HCT116 (cell line): Measurements from ENCODE around the gene GSTA4. TPM values are rescaled to one million over a fixed set of nuclear protein-coding genes. Genes with fewer than 3 reads are reported as not detected.

Experiments used
- ATAC-seq: fragments of 200-7000 bp; cut with Tn5 transposase; 2 replicates; pipeline ENCODE4 v1.9.1; 2020; ENCODE audit warnings: mild to moderate bottlenecking, moderate library complexity
- BruUV-seq: library from RNA; stranded (reverse); fragments of 400-500 nt; replicated peaks from 2 replicates; lab custom pipeline; 2021; lab: Mats Ljungman, UMichigan
- CTCF ChIA-PET: fragments of 300-600 bp; sonication (Branson Sonifier 250); formaldehyde crosslinking; loops from one replicate; lab custom pipeline; 2021; ENCODE audit warnings: antibody characterized with exemption; lab: Charles Lee
- POLR2A ChIA-PET: fragments of 300-600, 350-600 bp; sonication (Branson Sonifier 250); formaldehyde crosslinking; loops from one replicate; lab custom pipeline; 2021; ENCODE audit warnings: antibody characterized with exemption; lab: Charles Lee
- RAD21 ChIA-PET, 2 experiments: fragments of 300-600 bp; sonication (Branson Sonifier 250); formaldehyde crosslinking; loops; one replicate each; lab custom pipeline; 2023; ENCODE audit warnings: low total read pairs in 2 of 2; ENCODE audit not compliant: uncharacterized antibody in 2 of 2, unreplicated experiment in 2 of 2, low non-redundant PET in 1 of 2; lab: Charles Lee
- DNase-seq: peaks from one replicate; pipeline ENCODE4 v3.0.0-alpha.2; 2010; ENCODE audit warnings: low read depth, low spot score
- H2AFZ ChIP-seq: fragments of 200-600 bp; shearing (Covaris generic), sonication (generic); 2 replicates; pipeline ENCODE4 v1.6.1; 2017; ENCODE audit warnings: low read depth, mixed run types, mixed read lengths, antibody characterized with exemption, low read length; ENCODE audit not compliant: poor library complexity, severe bottlenecking
- H3K27ac ChIP-seq: 2 replicates; pipeline ENCODE4 v1.5.1; 2012; ENCODE audit warnings: low read depth, low read length
- H3K27me3 ChIP-seq: fragments of 200-600 bp; sonication (generic); 2 replicates; pipeline ENCODE4 v1.6.1; 2016; ENCODE audit warnings: mixed run types, low read length, mixed read lengths; ENCODE audit not compliant: insufficient read depth
- H3K36me3 ChIP-seq, 2 experiments: fragments of 200-500 bp in 1 of 2; fragments of 200-600 bp in 1 of 2; sonication (Bioruptor generic) in 1 of 2; sonication (generic) in 1 of 2; 2 replicates each; pipeline versions ENCODE4 v1.5.1 to v1.6.1; 2014 to 2016; ENCODE audit warnings: low read length in 2 of 2, inconsistent platforms in 1 of 2, mixed read lengths in 1 of 2, mixed run types in 1 of 2; ENCODE audit not compliant: insufficient read depth in 2 of 2, control insufficient read depth in 1 of 2
- H3K4me1 ChIP-seq, 2 experiments: fragments of 200-600 bp in 1 of 2; sonication (generic) in 1 of 2; 2 replicates each; pipeline versions ENCODE4 v1.5.1 to v1.6.1; 2012 to 2017; ENCODE audit warnings: low read length in 2 of 2, inconsistent platforms in 1 of 2, mild to moderate bottlenecking in 1 of 2, mixed read lengths in 1 of 2, mixed run types in 1 of 2, moderate library complexity in 1 of 2; ENCODE audit not compliant: insufficient read depth in 2 of 2, control insufficient read depth in 1 of 2
- H3K4me2 ChIP-seq: fragments of 200-600 bp; sonication (generic); 2 replicates; pipeline ENCODE4 v1.6.1; 2017; ENCODE audit warnings: mixed run types, low read length, mixed read lengths
- H3K4me3 ChIP-seq, 2 experiments: fragments of 200-600 bp in 1 of 2; sonication (generic) in 1 of 2; replicated peaks in 1 of 2; 2 replicates each; pipeline ENCODE4 v1.5.1; 2011 to 2016; ENCODE audit warnings: low read length in 2 of 2, control low read depth in 1 of 2, low read depth in 1 of 2, mild to moderate bottlenecking in 1 of 2, mixed read lengths in 1 of 2, mixed run types in 1 of 2
- H3K79me2 ChIP-seq: fragments of 200-600 bp; sonication (generic); 2 replicates; pipeline ENCODE4 v1.6.1; 2017; ENCODE audit warnings: mild to moderate bottlenecking, mixed run types, low read length, moderate library complexity, mixed read lengths; ENCODE audit not compliant: insufficient read depth
- H3K9ac ChIP-seq: fragments of 200-600 bp; sonication (generic); 2 replicates; pipeline ENCODE4 v1.6.1; 2016; ENCODE audit warnings: low read length, mixed read lengths
- H3K9me2 ChIP-seq: fragments of 200-600 bp; sonication (generic), shearing (Covaris generic); 2 replicates; pipeline ENCODE4 v1.6.1; 2017; ENCODE audit warnings: mixed run types, mild to moderate bottlenecking, moderate library complexity; ENCODE audit not compliant: insufficient read depth
- H3K9me3 ChIP-seq, 2 experiments: fragments of 200-500 bp in 1 of 2; fragments of 200-600 bp in 1 of 2; sonication (Bioruptor generic) in 1 of 2; sonication (generic) in 1 of 2; 2 replicates each; pipeline ENCODE4 v1.6.1; 2014 to 2017; ENCODE audit warnings: low read length in 2 of 2, mixed read lengths in 2 of 2, inconsistent platforms in 1 of 2, low read depth in 1 of 2, mild to moderate bottlenecking in 1 of 2, mixed run types in 1 of 2, moderate library complexity in 1 of 2; ENCODE audit not compliant: control insufficient read depth in 1 of 2, insufficient read depth in 1 of 2
- H4K20me1 ChIP-seq: fragments of 200-600 bp; sonication (generic), shearing (Covaris generic); 2 replicates; pipeline ENCODE4 v1.6.1; 2017; ENCODE audit warnings: mixed run types, mild to moderate bottlenecking, moderate library complexity; ENCODE audit not compliant: insufficient read depth
- CEBPB ChIP-seq: IDR thresholded peaks from 2 replicates; pipeline ENCODE4 v1.6.1; 2012; ENCODE audit warnings: low read depth
- EGR1 ChIP-seq: IDR thresholded peaks from 2 replicates; pipeline ENCODE4 v1.6.1; 2012; ENCODE audit warnings: low read depth
- ELF1 ChIP-seq: IDR thresholded peaks from 2 replicates; pipeline ENCODE4 v1.6.1; 2012; ENCODE audit warnings: low read depth, borderline replicate concordance
- EZH2phosphoT487 ChIP-seq: fragments of 200-600 bp; IDR thresholded peaks from 2 replicates; pipeline ENCODE4 v1.6.1; 2018; ENCODE audit warnings: antibody characterized with exemption, borderline replicate concordance
- FOSL1 ChIP-seq: IDR thresholded peaks from 2 replicates; pipeline ENCODE4 v1.6.1; 2012; ENCODE audit warnings: low read depth
- JUND ChIP-seq: IDR thresholded peaks from 2 replicates; pipeline ENCODE4 v1.6.1; 2012
- MAX ChIP-seq: IDR thresholded peaks from 2 replicates; pipeline ENCODE4 v1.6.1; 2012
- POLR2A ChIP-seq: IDR thresholded peaks from 2 replicates; pipeline ENCODE4 v1.7.0; 2011; ENCODE audit warnings: borderline replicate concordance; ENCODE audit not compliant: insufficient read depth, insufficient read length; ENCODE audit errors: extremely low read depth
- REST ChIP-seq: IDR thresholded peaks from 2 replicates; pipeline ENCODE4 v1.6.1; 2012; ENCODE audit warnings: low read depth
- SIN3A ChIP-seq: IDR thresholded peaks from 2 replicates; pipeline ENCODE4 v1.6.1; 2012; ENCODE audit warnings: low read depth
- SP1 ChIP-seq: IDR thresholded peaks from 2 replicates; pipeline ENCODE4 v1.6.1; 2012; ENCODE audit warnings: low read depth
- SRF ChIP-seq: IDR thresholded peaks from 2 replicates; pipeline ENCODE4 v1.6.1; 2012; ENCODE audit warnings: low read depth
- ZBTB33 ChIP-seq: IDR thresholded peaks from 2 replicates; pipeline ENCODE4 v1.6.1; 2011; ENCODE audit warnings: mild to moderate bottlenecking, low read length, moderate library complexity; ENCODE audit not compliant: insufficient replicate concordance; ENCODE audit errors: extremely low read depth
- ZFX ChIP-seq: fragments of 450-650 bp; IDR thresholded peaks from 2 replicates; pipeline ENCODE4 v1.6.1; 2017
- ZNF274 ChIP-seq: fragments of 200-500 bp; sonication (Bioruptor generic); IDR thresholded peaks from 2 replicates; pipeline ENCODE4 v1.6.1; 2014; ENCODE audit warnings: mild to moderate bottlenecking, low read depth, low read length, inconsistent platforms
- intact Hi-C: fragments of 100-400 bp; cut with micrococcal nuclease; formaldehyde crosslinking; loops from 2 replicates; pipeline ENCODE4 v1.10.0; 2022
- total RNA-seq: library from RNA; stranded (reverse); gene quantifications from one replicate; pipeline ENCODE4 v1.2.1, GENCODE V29; 2021; ENCODE audit not compliant: unreplicated experiment

GSTA4 gene
- total RNA-seq, 1 experiment from 2014 or later = 2.2 TPM

- Histone ChIP-seq H3K27me3 (no peaks in the 10 kb centered on the region), H3K79me2 (no peaks in the 10 kb centered on the region), H3K9ac (no peak overlapping the region), H3K9me3 (no peaks in the 10 kb centered on the region), H3K4me2 (no peak overlapping the region), H3K4me1 (no peaks in the 10 kb centered on the region), H3K27ac (no peak overlapping the region), H3K4me3 (no peak overlapping the region), H4K20me1 (no peaks in the 10 kb centered on the region), H3K36me3 (no peaks in the 10 kb centered on the region), H2AFZ (no peak overlapping the region), H3K9me2 (no peaks in the 10 kb centered on the region)
- POLR2A ChIA-PET = no interaction called here
- CTCF ChIA-PET = no interaction called here
- intact Hi-C loops = no loop called here
- DNase-seq = no peak
- TF ChIP-seq EZH2phosphoT487 (no peak), MAX (no peak), JUND (no peak), SRF (no peak), SP1 (no peak), FOSL1 (no peak), REST (no peak), ZBTB33 (no peak), ELF1 (no peak), ZFX (no peak), CEBPB (no peak), POLR2A (no peak), ZNF274 (no peak), EGR1 (no peak), SIN3A (no peak)
- RAD21 ChIA-PET = no interaction called here
- no peak for ATAC-seq
- no TSS peak for BruUV-seq
These were observed 29.7 kb downstream of the GSTA4 start for GRCh38 chr6:52965380-52965779.
